GM19025 (cell line): ENCODE measurements around the gene LRRK1.
"Not testable (repeated sequence)": the region's sequence is repeated elsewhere in the genome, so short reads cannot be mapped to it uniquely, and the experiment has no call there.

Source experiments
- ATAC-seq: cut with Tn5 transposase; IDR thresholded peaks from one replicate; pipeline ENCODE4 v1.9.1; 2021; ENCODE audit warnings: mild to moderate bottlenecking, low read depth, moderate library complexity; ENCODE audit not compliant: unreplicated experiment

The LRRK1 gene

DNA sequence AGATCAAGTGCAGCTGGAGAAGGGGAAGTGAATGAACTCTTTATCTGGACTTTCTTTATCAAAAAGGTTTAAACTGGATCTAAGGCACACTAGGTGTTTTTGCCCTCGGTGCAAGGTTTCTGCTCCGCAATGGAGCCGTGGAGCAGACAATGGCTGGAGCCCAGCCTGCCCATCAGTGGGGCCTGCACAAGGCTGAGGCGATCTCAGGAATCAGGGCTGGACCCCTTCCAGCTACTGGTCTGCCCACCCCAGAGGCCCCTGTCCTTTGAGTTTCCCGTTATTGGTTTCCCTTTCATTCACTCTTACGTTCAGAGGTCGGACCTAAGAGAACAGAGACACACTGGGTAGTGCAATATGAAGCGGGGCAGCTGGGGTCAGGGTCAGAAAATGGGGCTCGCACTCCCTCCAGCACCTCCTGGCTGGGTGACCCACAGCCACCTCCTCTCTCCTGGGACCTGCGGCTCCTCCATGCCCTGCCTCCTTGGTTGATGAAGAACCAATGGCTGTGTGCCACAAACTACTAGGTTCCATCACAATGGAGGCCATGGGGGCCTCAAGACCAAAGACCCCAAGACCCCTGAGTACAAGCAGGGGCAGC lies 168.1 kb downstream of the LRRK1 start:
- ATAC-seq = no peak

DNA sequence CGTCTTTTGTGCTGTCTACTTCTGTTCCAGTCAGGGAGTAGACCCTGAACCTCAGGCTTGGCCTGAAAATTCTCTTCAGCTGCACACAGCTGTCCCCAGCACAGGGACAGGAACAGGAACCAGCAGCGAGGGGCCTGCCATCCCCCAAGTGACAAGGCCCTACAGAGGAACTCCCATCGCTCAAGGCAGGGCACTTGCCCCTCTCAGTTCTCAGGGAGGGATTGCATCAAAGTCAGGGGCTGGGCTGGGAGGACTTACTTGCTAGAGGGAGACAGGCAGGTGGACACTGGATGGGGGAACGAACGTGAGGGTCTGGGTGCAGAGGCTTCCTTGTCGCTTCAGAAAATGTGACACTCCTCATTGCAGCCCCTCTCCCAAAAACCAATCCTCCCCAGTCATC lies 169.1 kb downstream of the LRRK1 start:
- no peak for ATAC-seq

DNA sequence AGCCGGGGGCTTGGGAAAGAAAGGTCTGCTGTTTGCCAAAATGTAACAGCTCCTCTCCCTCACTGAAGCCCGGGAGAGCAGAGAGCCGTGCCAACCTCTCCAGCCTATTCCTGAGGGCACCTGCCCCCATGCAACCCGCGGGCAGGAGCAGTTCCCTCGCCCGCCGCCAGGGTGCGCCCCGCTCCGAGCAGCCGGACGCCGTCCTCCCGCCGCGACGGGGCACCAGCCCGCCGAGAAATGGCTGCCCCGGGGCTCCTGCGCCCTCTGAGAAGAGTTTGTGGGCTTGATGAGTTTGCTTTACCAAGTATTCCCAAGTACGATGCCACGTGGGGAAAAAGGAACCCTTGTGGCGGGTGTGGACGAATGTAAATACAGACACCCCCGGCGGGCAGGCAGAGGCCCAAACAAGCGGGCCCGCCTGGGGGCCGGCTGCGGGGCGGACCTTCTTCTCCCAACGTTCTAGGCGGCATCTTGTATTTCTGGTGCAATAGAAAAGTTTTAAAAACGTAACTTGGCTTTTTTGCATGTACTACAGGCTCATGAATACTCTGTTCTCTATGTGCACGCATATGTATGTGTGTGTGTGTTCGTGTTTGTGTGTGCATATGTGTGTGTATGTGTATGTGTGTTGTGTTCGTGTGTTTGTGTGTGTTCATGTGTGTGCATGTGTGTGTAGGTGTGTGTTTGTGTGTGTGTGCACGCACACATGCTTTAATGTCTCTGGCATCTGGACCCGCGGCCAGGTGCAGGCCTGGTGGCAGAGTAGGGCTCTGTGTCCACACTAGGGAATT lies 169.8 kb downstream of the LRRK1 start:
- ATAC-seq = peak; percentile 80

DNA sequence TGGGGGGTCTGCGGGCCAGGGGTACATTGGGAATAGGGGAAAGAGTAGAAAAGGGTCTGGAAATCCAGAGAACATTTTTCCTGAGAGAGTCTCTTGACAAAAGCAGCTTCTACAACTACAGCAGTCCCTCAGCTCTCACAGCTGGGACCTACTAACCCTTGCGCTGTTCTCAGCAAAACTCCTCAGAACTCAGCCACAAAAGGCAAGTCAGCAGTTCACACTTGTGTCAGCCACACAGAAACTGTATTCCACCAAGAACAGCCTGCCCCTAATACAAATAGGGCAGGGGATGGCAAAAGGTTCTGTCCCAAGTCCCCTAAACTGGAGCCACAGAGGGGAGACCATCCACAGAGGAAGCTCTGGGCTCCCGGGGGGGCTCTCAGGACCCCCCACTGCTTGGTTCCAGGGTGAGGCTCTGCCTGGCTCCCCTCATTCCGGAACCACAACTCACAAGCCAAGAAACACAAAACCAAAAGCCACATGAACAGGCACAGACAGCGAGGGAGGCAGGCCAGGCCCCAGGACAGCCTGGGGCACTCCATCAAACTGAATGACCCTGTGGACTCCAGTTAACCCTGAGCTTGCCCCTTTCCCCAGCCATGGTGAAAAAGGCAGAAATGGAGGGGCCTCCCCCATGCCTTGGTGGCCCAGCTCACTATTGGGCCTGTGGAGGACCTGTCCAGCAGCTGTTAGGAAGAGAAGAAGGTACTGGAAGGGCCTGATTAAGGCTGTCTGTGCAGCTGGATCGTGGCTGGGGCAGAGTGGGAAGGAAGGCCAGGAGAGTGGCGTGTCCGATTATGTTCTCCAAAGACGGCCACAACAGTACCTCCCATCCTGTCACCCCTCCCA lies 170.6 kb downstream of the LRRK1 start:
- no peak for ATAC-seq

DNA sequence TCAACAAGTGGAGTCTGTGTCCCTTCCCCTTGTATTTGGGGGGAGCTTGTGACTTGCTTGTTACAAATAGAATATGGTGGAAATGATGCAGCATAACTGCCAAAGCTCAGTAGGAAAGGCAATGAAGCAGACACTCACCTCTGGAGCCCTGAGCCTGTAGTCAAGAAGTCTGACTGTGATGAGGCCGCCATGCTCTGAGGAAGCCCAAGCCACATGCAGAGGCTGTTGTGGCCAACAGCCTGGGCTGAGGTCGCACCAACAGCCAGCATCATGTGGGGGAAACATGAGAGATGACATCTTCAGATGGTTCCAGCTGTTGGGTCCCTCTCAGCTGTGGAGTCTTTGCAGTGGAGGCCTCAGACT lies 171.3 kb downstream of the LRRK1 start:
- ATAC-seq = no peak

DNA sequence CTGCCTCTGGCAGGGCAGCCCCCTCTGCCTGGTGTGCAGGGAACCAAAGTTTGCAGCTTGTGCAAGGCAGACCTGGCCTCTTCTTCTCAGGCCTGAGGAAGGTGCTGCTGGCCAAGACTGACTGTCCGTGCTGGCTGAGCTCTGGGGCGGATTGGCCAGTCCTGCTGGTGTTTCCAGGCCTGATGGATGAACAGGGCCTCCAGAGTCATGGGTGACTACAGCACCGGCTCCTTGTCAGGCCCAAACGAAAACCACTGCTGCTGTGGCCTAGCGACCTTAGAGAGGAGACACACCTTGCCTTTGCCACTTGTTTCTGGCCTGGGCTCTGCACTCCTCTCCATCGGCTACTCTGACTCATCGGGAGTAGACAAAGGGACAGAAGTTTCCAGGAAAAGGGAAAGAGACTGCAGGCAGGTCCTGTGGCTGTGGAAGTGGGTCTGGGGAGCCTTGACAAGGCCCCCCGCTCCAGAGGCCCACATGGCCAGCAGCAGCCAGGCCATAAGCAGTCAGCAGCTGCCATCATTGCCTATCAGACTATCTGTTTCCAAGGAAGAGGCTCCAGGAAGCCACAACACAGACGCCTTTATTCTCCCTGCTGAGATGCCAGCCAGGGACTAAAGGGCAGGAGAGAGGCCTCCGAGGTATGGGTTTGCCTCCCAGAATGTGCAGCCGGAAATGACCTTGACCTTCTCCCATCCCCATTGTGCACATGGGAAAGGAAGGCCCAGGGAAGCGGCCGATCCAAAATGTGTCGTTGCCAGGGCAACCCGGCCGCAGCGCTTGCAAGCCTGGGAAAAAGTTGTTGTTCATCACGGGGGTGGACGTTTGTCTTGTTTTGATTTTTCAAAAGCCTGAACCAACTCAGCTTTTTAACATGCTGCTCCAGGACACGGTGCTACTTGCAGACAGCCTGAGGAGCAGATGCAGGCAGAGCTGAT lies 172.2 kb downstream of the LRRK1 start:
- no peak for ATAC-seq

DNA sequence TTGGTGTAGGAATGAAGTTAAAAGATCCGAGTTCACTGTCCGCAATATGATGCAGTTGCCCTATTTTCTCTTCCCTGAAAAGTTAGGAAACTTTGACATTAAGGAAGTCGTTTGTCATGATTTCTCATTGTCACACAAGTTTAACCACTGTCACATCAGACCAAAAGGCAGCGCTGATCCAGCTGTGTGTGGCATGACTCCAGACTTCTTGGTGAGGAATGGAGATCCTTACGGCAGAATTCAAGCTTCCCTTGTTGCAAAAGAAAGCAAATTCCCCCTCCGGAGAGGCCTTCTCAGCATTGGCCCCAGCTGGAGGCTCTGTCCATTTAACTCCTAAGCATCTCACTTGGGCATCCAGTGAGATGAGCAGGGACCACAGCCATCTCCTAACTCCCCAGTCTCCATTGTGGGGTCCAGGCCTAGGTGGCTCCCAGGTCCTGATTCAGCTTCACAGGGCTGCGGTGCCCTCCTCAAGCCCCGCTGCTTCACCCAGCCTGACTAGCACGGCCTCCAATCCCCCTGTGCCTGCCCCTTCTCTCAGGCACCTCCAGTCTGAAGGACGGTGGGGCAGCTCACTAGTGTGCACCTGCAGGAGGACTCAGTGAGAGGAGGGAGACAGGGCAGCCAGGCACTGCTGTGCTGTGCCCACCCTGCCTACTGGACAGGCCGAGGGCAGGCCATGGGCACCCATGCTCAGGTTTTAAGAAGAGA lies 173.2 kb downstream of the LRRK1 start:
- ATAC-seq = no peak

DNA sequence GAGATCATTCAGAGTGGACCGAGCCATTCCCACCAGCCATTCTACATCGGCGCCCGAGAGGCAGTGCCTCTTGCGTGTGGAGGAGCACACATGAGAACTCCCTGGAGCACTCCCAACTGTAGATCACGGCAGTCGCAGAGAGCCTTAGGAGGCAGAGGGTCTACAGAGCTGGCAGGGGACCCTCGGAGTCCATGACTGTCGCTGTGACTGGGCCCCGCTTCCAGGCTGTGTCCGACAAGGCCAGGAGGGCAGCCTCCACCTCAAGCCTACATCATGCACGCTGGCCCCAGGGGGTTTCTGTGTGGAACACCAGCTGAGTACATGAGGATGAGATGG lies 173.7 kb downstream of the LRRK1 start:
- ATAC-seq = no peak

DNA sequence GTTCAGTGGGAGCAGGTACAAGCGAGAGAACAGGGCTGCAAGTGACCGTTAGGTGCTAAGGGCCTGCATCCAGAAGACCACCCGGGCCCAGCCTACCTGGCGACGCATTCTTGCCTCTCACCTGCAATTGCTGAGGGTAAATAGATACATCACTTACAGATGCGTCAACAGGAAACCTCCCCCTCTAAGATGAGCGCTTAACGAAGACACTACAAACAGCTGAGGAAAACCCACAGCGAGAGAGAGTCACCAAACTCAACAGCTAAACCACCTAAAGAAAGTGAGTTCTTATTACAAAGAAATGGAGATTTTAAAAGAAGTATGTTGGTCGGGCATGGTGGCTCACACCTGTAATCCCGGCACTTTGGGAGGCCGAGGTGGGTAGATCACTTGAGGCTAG lies 174.8 kb downstream of the LRRK1 start:
- ATAC-seq = no peak

DNA sequence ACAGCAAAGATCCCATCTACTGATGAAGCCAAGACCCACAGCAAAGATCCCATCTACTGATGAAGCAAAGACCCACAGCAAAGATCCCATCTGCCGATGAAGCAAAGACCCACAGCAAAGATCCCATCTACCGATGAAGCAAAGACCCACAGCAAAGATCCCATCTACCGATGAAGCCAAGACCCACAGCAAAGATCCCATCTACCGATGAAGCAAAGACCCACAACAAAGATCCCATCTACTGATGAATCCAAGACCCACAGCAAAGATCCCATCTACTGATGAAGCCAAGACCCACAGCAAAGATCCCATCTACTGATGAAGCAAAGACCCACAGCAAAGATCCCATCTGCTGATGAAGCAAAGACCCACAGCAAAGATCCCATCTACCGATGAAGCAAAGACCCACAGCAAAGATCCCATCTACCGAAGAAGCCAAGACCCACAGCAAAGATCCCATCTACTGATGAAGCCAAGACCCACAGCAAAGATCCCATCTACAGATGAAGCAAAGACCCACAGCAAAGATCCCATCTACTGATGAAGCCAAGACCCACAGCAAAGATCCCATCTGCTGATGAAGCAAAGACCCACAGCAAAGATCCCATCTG lies 176.7 kb downstream of the LRRK1 start:
- ATAC-seq = not testable (repeated sequence)

DNA sequence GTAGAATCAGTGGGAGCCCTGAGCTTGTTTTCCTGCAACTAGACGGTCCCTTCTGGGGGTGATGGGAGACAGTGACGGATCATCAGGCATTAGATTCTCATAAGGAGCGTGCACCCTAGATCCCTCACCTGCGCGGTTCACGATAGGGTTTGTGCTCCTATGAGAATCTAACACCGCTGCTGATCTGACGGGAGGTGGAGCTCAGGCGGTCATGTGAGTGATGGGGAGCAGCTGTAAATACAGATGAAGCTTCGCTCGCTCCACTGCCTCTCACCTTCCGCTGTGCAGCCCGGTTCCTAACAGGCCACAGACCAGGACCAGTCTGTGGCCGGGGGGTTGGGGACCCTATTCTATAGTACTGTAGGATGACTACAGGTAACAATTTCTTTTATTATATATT lies 178.0 kb downstream of the LRRK1 start:
- no peak for ATAC-seq

DNA sequence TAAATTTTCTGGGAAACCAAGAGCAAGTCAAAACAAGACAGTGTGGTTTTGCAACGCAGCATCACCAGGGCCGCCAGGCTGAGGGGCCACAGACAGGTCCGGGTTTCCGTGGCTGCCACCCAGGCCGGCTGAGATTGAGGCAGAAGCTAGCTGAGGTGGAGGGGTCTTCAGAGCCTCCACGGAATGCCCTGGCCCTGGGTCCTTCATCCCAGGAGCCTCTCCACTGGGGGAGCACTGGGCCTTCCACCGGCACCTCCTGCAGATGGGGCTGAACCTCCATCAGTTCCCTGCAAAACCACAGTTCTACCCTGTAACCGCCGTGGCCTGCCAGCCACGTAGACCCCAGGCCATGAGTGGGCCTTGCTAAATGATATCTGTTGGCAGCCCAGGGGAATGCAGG lies 180.0 kb downstream of the LRRK1 start:
- no peak for ATAC-seq

DNA sequence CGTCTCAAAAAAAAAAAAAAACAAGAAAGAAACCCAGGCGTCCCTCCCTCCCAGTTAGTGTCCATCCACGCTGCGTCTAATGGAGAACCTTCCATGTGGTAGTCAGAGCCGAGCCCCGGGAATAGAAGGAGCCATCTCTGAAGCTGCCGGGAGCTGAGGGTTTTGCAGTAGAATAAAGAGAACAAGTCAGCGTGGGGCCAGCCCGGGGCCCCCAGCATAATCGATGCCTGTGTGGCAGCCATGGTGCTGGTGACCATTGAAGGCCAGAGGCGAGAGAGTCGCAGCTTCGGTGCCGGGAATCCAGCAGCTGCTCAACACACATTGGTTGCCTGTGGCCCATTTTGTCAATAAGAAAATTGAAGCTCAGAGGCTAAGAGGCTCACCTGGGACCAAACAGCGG lies 181.0 kb downstream of the LRRK1 start:
- ATAC-seq = no peak

DNA sequence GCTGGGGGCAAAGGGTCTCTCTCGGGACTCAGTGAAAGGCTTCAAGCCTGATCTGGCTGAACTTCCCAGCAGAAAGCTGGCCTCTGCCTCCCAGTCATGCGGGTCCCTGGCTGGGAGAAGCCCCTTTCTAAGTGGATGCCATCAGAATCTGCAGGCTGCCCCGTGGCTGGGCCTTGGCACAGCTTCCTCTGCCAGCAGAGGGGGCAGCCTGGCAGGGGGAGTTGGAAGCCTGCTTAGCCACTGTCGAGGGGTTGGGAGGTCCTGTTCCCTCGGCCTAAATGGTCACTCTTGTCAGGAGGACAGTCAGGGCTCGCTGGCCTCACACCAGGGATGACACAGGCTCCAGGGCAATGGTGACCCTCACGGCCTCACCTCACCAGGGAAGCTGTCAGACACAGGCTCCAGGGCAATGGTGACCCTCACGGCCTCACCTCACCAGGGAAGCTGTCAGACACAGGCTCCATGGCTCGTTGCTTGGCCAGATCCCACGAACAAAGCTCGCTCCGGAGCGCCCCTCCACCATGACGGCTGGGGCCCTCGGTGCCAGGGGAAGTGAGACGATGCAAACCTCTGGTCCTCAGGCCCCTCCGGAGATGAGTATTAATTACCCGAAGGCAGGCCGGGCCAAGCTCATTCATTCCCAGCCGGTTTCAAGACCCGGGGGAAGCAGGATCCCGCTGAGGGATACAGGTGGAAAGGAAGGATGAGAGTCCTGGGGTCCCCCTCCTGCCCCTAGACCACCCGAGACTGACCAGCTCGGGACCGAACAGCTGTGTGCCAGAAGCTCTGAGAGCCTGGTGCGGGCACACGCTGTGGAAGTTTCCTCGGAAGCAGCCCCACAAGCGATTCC lies 181.7 kb downstream of the LRRK1 start:
- no peak for ATAC-seq

DNA sequence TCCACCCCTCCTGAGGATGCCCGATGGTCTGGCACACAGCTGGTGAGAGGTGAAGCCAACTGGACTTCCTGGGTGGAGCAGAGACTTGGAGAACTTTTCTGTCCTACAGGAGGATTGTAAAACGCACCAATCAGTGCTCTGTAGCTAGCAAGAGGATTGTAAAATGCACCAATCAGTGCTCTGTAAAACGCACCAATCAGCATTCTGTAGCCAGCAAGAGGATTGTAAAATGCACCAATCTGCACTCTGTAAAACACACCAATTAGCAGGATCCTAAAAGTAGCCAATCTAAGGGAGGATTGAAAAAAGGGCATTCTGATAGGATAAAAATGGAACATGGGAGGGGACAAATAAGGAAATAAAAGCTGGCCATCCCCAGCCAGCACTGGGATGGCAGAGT lies 182.5 kb downstream of the LRRK1 start:
- no peak for ATAC-seq

DNA sequence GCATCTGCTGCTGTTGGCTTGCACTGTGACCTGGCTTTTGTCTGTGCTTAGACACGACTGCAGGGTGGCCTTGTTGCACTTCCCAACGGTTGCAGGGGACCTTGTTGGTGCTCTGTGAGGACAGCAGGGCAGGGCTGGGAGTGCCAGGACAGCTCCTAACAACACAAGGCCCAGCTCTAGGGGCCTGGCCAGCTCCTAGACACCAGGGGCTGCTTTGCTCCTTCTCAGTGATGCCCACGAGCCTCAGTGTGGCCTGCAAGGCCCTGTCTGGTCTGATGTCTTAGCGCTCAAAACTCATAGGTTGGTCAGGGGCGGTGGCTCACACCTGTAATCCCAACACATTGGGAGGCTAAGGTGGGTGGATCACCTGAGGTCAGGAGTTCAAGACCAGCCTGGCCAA lies 183.6 kb downstream of the LRRK1 start:
- ATAC-seq = no peak

DNA sequence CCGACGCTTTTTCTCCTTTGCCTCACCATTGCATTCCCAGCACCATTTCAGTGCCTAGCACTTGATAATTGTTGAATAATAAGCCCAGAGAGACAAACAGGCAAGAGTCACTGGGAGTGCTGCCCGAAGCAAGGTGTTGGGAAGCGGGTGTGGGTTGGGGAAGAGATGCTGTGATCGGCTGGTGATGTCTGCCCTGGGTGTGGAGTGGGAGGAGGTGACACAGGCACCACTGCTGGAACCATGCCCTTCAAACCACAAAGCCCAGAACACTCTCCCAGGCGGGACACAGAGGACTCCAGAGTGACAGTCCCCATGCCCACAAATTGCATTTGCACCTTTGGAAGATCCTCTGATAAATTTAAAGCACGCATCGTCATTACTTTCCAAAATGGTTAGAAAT lies 184.4 kb downstream of the LRRK1 start:
- no peak for ATAC-seq

DNA sequence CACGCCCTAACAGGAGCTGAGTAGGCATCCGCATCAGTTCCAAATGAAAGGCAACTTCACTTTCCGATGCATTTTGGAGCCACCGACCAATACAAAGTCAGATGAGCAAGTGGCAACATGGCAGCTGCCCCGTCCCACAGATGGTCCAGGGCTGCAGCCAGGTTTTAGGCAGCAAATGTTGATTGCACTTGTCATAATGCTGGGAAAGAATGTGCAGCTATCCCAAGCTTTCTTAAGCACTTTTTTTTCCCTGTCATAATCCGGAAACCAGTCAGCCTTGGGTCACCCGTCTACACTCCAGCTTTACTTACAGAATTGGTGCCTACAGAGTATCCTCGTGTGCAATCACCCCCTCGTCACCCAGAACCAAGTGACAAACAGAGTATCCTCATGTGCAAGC lies 185.0 kb downstream of the LRRK1 start:
- no peak for ATAC-seq
